CD8-positive, alpha-beta memory T cell (primary cell): Measurements from ENCODE around the gene RITA1. TPM values are rescaled to one million over a fixed set of nuclear protein-coding genes. Genes with fewer than 3 reads are reported as not detected.

ENCODE experiments used
- CTCF ChIA-PET: fragments of 350-600 bp; sonication (Branson Sonifier 250); formaldehyde crosslinking; loops from one replicate; lab custom pipeline; 2021; ENCODE audit warnings: antibody characterized with exemption; lab: Charles Lee
- POLR2A ChIA-PET: fragments of 350-600 bp; sonication (Branson Sonifier 250); formaldehyde crosslinking; loops from one replicate; lab custom pipeline; 2021; ENCODE audit warnings: antibody characterized with exemption; lab: Charles Lee
- DNase-seq, 5 donors: peaks; one replicate each; pipeline versions ENCODE4 v3.0.0 to v3.0.0-alpha.2; 2020 to 2022; ENCODE audit warnings: mixed read lengths in 1 of 5
- H3K27ac ChIP-seq: one replicate; pipeline ENCODE4 v1.7.0; 2013; ENCODE audit warnings: low read depth, mild to moderate bottlenecking, low read length, moderate library complexity
- H3K27me3 ChIP-seq: 2 replicates; pipeline ENCODE4 v1.7.0; 2013; ENCODE audit warnings: low read length, mild to moderate bottlenecking; ENCODE audit not compliant: insufficient read depth, poor library complexity, severe bottlenecking
- H3K36me3 ChIP-seq: 2 replicates; pipeline ENCODE4 v1.7.0; 2013; ENCODE audit warnings: mild to moderate bottlenecking, low read length, moderate library complexity; ENCODE audit not compliant: insufficient read depth
- H3K4me1 ChIP-seq: 2 replicates; pipeline ENCODE4 v1.7.0; 2013; ENCODE audit warnings: mild to moderate bottlenecking, low read length, moderate library complexity; ENCODE audit not compliant: insufficient read depth
- H3K4me3 ChIP-seq: 2 replicates; pipeline ENCODE4 v1.7.0; 2013; ENCODE audit warnings: mild to moderate bottlenecking, low read length
- H3K9me3 ChIP-seq: 2 replicates; pipeline ENCODE4 v1.7.0; 2013; ENCODE audit warnings: mild to moderate bottlenecking, low read length
- H3K27ac Mint-ChIP-seq, 8 donors: one replicate each; pipeline ENCODE4 v1.8.0; 2020 to 2021; ENCODE audit warnings: mixed read lengths in 8 of 8, mild to moderate bottlenecking in 6 of 8, inconsistent platforms in 3 of 8, moderate library complexity in 3 of 8
- H3K27me3 Mint-ChIP-seq, 2 donors: one replicate each; pipeline ENCODE4 v1.8.0; 2020 to 2021; ENCODE audit warnings: mixed read lengths in 2 of 2, mild to moderate bottlenecking in 1 of 2, moderate library complexity in 1 of 2
- H3K36me3 Mint-ChIP-seq, 3 donors: one replicate each; pipeline ENCODE4 v1.8.0; 2020 to 2021; ENCODE audit warnings: mixed read lengths in 3 of 3, inconsistent platforms in 1 of 3, mild to moderate bottlenecking in 1 of 3
- H3K4me1 Mint-ChIP-seq, 3 donors: one replicate each; pipeline ENCODE4 v1.8.0; 2020 to 2021; ENCODE audit warnings: mixed read lengths in 3 of 3, inconsistent platforms in 1 of 3, mild to moderate bottlenecking in 1 of 3
- H3K4me3 Mint-ChIP-seq, 7 donors: one replicate each; pipeline ENCODE4 v1.8.0; 2020 to 2021; ENCODE audit warnings: mixed read lengths in 7 of 7, mild to moderate bottlenecking in 6 of 7, moderate library complexity in 4 of 7, inconsistent platforms in 2 of 7
- H3K9me3 Mint-ChIP-seq, 5 donors: one replicate each; pipeline ENCODE4 v1.8.0; 2020 to 2022; ENCODE audit warnings: mixed read lengths in 5 of 5, mild to moderate bottlenecking in 3 of 5, moderate library complexity in 2 of 5, inconsistent platforms in 1 of 5
- polyA plus RNA-seq: library from polyadenylated mRNA; unstranded; fragments of 300-500 nt; fragmentation: Illumina TruSeq; gene quantifications from one replicate; pipeline ENCODE4 v1.2.3, GENCODE V29; 2021
- total RNA-seq, 2 experiments: library from RNA; stranded (reverse); gene quantifications; one replicate each; pipeline ENCODE4 v1.2.3, GENCODE V29; 2021

The RITA1 gene
- total and polyA plus RNA-seq, 3 experiments from 2014 or later = 21.1 to 27.4 (median 22.5) TPM

DNA sequence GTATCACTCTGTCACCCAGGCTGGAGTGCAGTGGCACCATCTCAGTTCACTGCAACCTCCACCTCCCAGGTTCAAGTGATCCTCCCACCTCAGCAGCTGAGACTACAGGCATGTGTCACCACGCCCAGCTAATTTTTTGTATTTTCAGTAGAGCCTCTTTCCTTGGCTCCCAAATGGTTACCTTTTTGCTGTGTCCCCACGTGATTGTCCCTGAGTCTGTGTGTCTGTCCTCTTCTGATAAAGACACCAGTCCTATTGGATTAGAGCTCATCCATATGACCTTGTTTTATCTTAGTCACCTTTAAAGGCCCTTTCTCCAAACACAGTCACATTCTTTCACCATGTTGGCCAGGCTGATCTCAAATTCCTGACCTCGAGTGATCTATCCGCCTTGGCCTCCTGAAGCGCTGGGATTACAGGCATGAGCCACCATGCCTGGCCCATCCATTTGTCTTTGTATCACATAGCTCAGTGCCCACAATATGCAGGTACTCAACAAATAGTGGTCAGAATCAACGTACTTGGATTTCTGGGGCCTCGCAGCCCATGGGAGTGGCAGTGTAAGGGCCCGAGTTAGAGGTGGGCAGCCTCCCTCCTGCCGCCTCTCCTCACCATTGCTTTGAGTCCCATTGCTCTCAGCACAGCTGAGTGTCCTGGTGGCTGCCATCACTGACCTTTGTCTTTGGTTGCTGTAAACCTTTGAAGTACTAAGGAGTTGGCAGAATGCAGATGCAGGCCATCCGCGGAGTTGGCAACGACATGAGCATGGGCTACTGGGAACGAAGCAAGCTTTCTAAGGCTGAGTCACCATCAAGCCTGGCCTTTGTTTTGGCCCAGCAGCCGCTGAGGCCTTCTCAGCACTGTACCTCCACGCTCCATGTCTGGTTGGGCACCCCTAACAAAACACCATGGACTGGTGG, 45.1 kb downstream of the RITA1 start:
- peaks cover 0 to 4% of the 10 kb centered on the region in 2 donors for H3K27me3 Mint-ChIP-seq
- ChIA-PET POLR2A (interaction anchor here (0.7 kb wide), 1 partner anchor 129 kb away, joined by 7 read pairs; no protein-coding TSS in a partner anchor), CTCF (no interaction called here)
- H3K4me3 Mint-ChIP-seq = no peak overlapping the region
- no peaks in the 10 kb centered on the region for H3K9me3 Mint-ChIP-seq
- no peak for DNase-seq
- Histone ChIP-seq H3K4me3 (no peak overlapping the region), H3K27ac (no peak overlapping the region), H3K27me3 (no peaks in the 10 kb centered on the region), H3K36me3 (peaks cover 15% of the 10 kb centered on the region), H3K9me3 (no peaks in the 10 kb centered on the region), H3K4me1 (peaks cover 58% of the 10 kb centered on the region)
- peaks cover 13 to 39% (median 35%) of the 10 kb centered on the region in 3 donors for H3K4me1 Mint-ChIP-seq
- peaks cover 7 to 69% (median 8%) of the 10 kb centered on the region in 3 donors for H3K36me3 Mint-ChIP-seq
- H3K27ac Mint-ChIP-seq = peak overlapping the region in 3 of 8 donors; percentile 10 to 33 (median 10)

- Histone ChIP-seq H3K27me3 (no peaks in the 10 kb centered on the region), H3K4me1 (peaks cover 61% of the 10 kb centered on the region), H3K36me3 (peaks cover 15% of the 10 kb centered on the region), H3K4me3 (no peak overlapping the region), H3K27ac (no peak overlapping the region), H3K9me3 (no peaks in the 10 kb centered on the region)
- H3K36me3 Mint-ChIP-seq = peaks cover 7 to 76% (median 8%) of the 10 kb centered on the region in 3 donors
- POLR2A ChIA-PET = no interaction called here
- H3K27ac Mint-ChIP-seq = no peak overlapping the region
- no peaks in the 10 kb centered on the region for H3K9me3 Mint-ChIP-seq
- no peak for DNase-seq
- H3K4me1 Mint-ChIP-seq = peaks cover 14 to 39% (median 35%) of the 10 kb centered on the region in 3 donors
- H3K4me3 Mint-ChIP-seq = peak overlapping the region in 1 of 7 donors; percentile 36
- CTCF ChIA-PET = interaction anchor here (1.4 kb wide), 1 partner anchor 93 kb away, joined by 3 read pairs; no protein-coding TSS in a partner anchor
- peaks cover 0 to 4% of the 10 kb centered on the region in 2 donors for H3K27me3 Mint-ChIP-seq
Measured at GRCh38 chr12:113231235-113232088, 45.9 kb downstream of the RITA1 start.

- Histone ChIP-seq H3K36me3 (peaks cover 12% of the 10 kb centered on the region), H3K27ac (no peak overlapping the region), H3K9me3 (no peaks in the 10 kb centered on the region), H3K4me1 (peaks cover 62% of the 10 kb centered on the region), H3K4me3 (peak overlapping the region; percentile 36), H3K27me3 (no peaks in the 10 kb centered on the region)
- Mint-ChIP-seq H3K36me3 (peaks cover 7 to 75% (median 8%) of the 10 kb centered on the region in 3 donors), H3K4me3 (peak overlapping the region in 2 of 7 donors; percentile 40 to 87), H3K4me1 (peaks cover 14 to 39% (median 35%) of the 10 kb centered on the region in 3 donors), H3K27ac (peak overlapping the region in 1 of 8 donors; percentile 15), H3K27me3 (peaks cover 0 to 4% of the 10 kb centered on the region in 2 donors), H3K9me3 (no peaks in the 10 kb centered on the region)
- ChIA-PET POLR2A (no interaction called here), CTCF (interaction anchor here (0.9 to 1.4 kb wide), 3 partner anchors 20 to 193 kb away, joined by 3 read pairs; no protein-coding TSS in a partner anchor)
- no peak for DNase-seq
Measured at GRCh38 chr12:113232089-113232839, 46.7 kb downstream of the RITA1 start.

DNA sequence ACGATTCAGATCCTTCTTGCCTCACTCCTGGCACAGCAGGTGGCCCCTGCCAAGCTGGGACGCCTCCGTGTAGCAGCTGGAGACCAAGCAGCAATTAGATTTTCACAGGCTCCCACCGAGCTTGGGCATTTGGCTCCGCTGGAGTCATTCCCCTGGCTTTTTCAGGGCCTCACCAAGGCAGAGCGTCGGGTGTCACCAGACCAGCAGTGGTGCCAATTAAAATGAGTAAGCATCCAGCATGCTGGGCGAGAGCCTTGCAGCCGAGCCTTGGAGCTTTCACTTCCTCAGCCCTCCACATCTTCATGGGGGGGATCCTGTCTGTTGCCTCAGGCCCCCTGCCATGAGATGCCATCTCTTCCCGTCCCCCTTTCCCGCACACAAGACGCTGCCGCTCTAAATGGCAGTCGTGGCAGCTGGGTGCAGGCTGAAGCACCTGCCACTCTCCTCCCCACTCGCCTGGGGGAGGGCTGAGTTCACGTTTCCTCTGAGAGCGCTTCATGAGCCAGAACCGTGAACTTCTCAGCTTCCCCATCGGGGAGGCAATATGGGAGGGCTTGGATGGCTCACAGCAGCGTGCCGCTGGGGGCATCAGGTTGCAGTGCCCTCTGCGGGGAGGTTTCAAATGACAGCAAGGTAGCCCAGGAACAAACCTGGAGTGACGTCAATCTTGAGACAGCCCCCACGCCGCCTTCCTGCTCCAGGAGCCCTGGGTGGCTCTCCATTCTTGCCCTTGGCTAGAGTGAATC, 47.5 kb downstream of the RITA1 start:
- Histone ChIP-seq H3K27me3 (no peaks in the 10 kb centered on the region), H3K27ac (no peak overlapping the region), H3K36me3 (peaks cover 9% of the 10 kb centered on the region), H3K9me3 (no peaks in the 10 kb centered on the region), H3K4me3 (peak overlapping the region; percentile 41), H3K4me1 (peaks cover 62% of the 10 kb centered on the region)
- ChIA-PET POLR2A (no interaction called here), CTCF (interaction anchor here (0.5 to 1.4 kb wide), 5 partner anchors 10 to 192 kb away, joined by 3 read pairs; no protein-coding TSS in a partner anchor)
- peaks cover 14 to 39% (median 35%) of the 10 kb centered on the region in 3 donors for H3K4me1 Mint-ChIP-seq
- H3K27me3 Mint-ChIP-seq = peaks cover 0 to 4% of the 10 kb centered on the region in 2 donors
- peak; percentile 43 to 82 (median 68) for DNase-seq
- peak overlapping the region in 7 of 8 donors; percentile 68 to 93 (median 85) for H3K27ac Mint-ChIP-seq
- H3K9me3 Mint-ChIP-seq = no peaks in the 10 kb centered on the region
- H3K4me3 Mint-ChIP-seq = peak overlapping the region; percentile 25 to 87 (median 76)
- H3K36me3 Mint-ChIP-seq = peaks cover 7 to 72% (median 8%) of the 10 kb centered on the region in 3 donors

GRCh38 chr12:113233967-113234366, 48.4 kb downstream of the RITA1 start:
- Mint-ChIP-seq H3K27ac (peak overlapping the region in 3 of 8 donors; percentile 36 to 38 (median 37)), H3K4me3 (no peak overlapping the region), H3K36me3 (peaks cover 6 to 68% (median 7%) of the 10 kb centered on the region in 3 donors), H3K9me3 (no peaks in the 10 kb centered on the region), H3K4me1 (peaks cover 14 to 35% (median 35%) of the 10 kb centered on the region in 3 donors), H3K27me3 (peaks cover 0 to 2% of the 10 kb centered on the region in 2 donors)
- no peaks in the 10 kb centered on the region for H3K27me3 ChIP-seq
- CTCF ChIA-PET = no interaction called here
- no peak overlapping the region for H3K27ac ChIP-seq
- no peak for DNase-seq
- no peak overlapping the region for H3K4me3 ChIP-seq
- peaks cover 9% of the 10 kb centered on the region for H3K36me3 ChIP-seq
- H3K4me1 ChIP-seq = peaks cover 52% of the 10 kb centered on the region
- POLR2A ChIA-PET = no interaction called here
- H3K9me3 ChIP-seq = no peaks in the 10 kb centered on the region

DNA sequence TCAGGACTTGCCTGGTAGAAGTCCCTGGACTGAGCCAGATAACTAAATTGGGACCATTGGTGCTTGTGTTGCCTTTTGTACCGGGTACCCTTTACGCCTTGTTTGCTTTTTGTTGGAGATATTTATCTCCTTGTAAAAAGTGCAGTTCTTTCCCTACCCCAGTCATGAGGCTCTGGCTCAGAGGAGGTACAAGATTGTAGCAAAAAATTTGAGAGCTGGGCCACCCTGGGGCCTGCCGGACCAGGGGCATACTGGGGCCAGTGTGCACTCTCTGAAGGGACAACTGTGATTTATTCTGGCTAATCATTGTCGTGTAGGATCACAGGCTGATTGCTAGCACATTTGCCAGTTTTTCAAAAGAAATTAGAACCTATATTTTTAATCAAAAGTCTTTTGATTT, 49.0 kb downstream of the RITA1 start:
- H3K4me3 ChIP-seq = no peak overlapping the region
- Mint-ChIP-seq H3K4me3 (no peak overlapping the region), H3K9me3 (no peaks in the 10 kb centered on the region), H3K27ac (peak overlapping the region in 2 of 8 donors; percentile 37 to 54), H3K4me1 (peaks cover 14 to 35% (median 32%) of the 10 kb centered on the region in 3 donors), H3K27me3 (peaks cover 0 to 2% of the 10 kb centered on the region in 2 donors), H3K36me3 (peaks cover 7 to 68% (median 7%) of the 10 kb centered on the region in 3 donors)
- ChIA-PET CTCF (no interaction called here), POLR2A (no interaction called here)
- H3K9me3 ChIP-seq = no peaks in the 10 kb centered on the region
- peaks cover 47% of the 10 kb centered on the region for H3K4me1 ChIP-seq
- no peak overlapping the region for H3K27ac ChIP-seq
- no peak for DNase-seq
- H3K36me3 ChIP-seq = peaks cover 9% of the 10 kb centered on the region
- no peaks in the 10 kb centered on the region for H3K27me3 ChIP-seq
